ENCODE measurements around the gene CTSW.
A peak's percentile ranks its signal among the peaks of the same experiment; 100 is the strongest.

Gene CTSW

GRCh38 chr11:65903715-65904114, 24.1 kb downstream of the CTSW start:
- peak overlapping the region; percentile 67 to 74 for H3K18ac ChIP-seq (ENCODE audit: low read depth in 1 of 2, low read length in 2 of 2)
- peak overlapping the region; percentile 78 for H3K9ac ChIP-seq (ENCODE audit: low read length)
- peak overlapping the region; percentile 53 to 72 for H3K4ac ChIP-seq (ENCODE audit: low read depth in 1 of 2, low read length in 2 of 2)
- no peak overlapping the region for H3K23ac ChIP-seq (ENCODE audit: low read length in 2 of 2)
- peak overlapping the region; percentile 91 for H4K91ac ChIP-seq (ENCODE audit: low read length)
- whole genome bisulfite sequencing, result 74% methylated on average over 8 of the region's 8 CpGs
- no peak overlapping the region for H2AFZ ChIP-seq (ENCODE audit: low read depth, low read length)
- peak overlapping the region; percentile 88 for H3K27ac ChIP-seq (ENCODE audit: low read length, poor library complexity, severe bottlenecking)
- no peak overlapping the region for H3K14ac ChIP-seq (ENCODE audit: low read length in 2 of 2)
- H3K9me3 ChIP-seq (ENCODE audit: control insufficient read depth, low read length), result no peaks in the 10 kb centered on the region
- no peak overlapping the region for H2BK120ac ChIP-seq (ENCODE audit: low read depth, low read length)
- H2AK5ac ChIP-seq (ENCODE audit: low read length, severe bottlenecking), result peak overlapping the region; percentile 15
- peak overlapping the region; percentile 51 for H4K8ac ChIP-seq (ENCODE audit: low read length)
- no peak overlapping the region for H2BK15ac ChIP-seq (ENCODE audit: low read depth, poor library complexity, severe bottlenecking)
- H2BK12ac ChIP-seq (ENCODE audit: low read length in 2 of 2), result peak overlapping the region; percentile 37 to 93
- H3K4me2 ChIP-seq (ENCODE audit: low read length, poor library complexity, severe bottlenecking), result no peak overlapping the region
- no peak for DNase-seq
- H3K79me1 ChIP-seq (replicated peaks; ENCODE audit: low read length, poor library complexity, severe bottlenecking), result peaks cover 2% of the 10 kb centered on the region
- H3K27me3 ChIP-seq (ENCODE audit: control insufficient read depth in 1 of 2, insufficient read depth in 1 of 2, low read length in 2 of 2), result no peaks in the 10 kb centered on the region
- no peaks in the 10 kb centered on the region for H3K36me3 ChIP-seq (ENCODE audit: control insufficient read depth in 1 of 2, insufficient read depth in 2 of 2, low read depth in 1 of 2, low read length in 2 of 2)
- H2BK5ac ChIP-seq (ENCODE audit: low read depth, low read length, poor library complexity, severe bottlenecking), result peak overlapping the region; percentile 21
- peak overlapping the region in 1 of 2 experiments; percentile 69 for H3K4me3 ChIP-seq (ENCODE audit: insufficient read depth in 1 of 2, low read depth in 1 of 2, low read length in 2 of 2)
- peaks cover 24% of the 10 kb centered on the region for H3K4me1 ChIP-seq (ENCODE audit: control insufficient read depth, insufficient read depth, low read depth, low read length)

GRCh38 chr11:65906602-65907001, 27.0 kb downstream of the CTSW start:
- Histone ChIP-seq H3K4ac (ENCODE audit: low read depth in 1 of 2, low read length in 2 of 2) (peak overlapping the region in 1 of 2 experiments; percentile 15), H3K27me3 (ENCODE audit: control insufficient read depth in 1 of 2, insufficient read depth in 1 of 2, low read length in 2 of 2) (no peaks in the 10 kb centered on the region), H3K79me1 (replicated peaks; ENCODE audit: low read length, poor library complexity, severe bottlenecking) (peaks cover 2% of the 10 kb centered on the region), H3K4me3 (ENCODE audit: insufficient read depth in 1 of 2, low read depth in 1 of 2, low read length in 2 of 2) (no peak overlapping the region), H3K4me1 (ENCODE audit: control insufficient read depth, insufficient read depth, low read depth, low read length) (peaks cover 28% of the 10 kb centered on the region), H2AFZ (ENCODE audit: low read depth, low read length) (no peak overlapping the region), H3K27ac (ENCODE audit: low read length, poor library complexity, severe bottlenecking) (no peak overlapping the region), H3K18ac (ENCODE audit: low read depth in 1 of 2, low read length in 2 of 2) (no peak overlapping the region), H2BK120ac (ENCODE audit: low read depth, low read length) (no peak overlapping the region), H2BK12ac (ENCODE audit: low read length in 2 of 2) (no peak overlapping the region), H3K14ac (ENCODE audit: low read length in 2 of 2) (no peak overlapping the region), H4K91ac (ENCODE audit: low read length) (no peak overlapping the region), H3K9ac (ENCODE audit: low read length) (no peak overlapping the region), H3K4me2 (ENCODE audit: low read length, poor library complexity, severe bottlenecking) (no peak overlapping the region), H2AK5ac (ENCODE audit: low read length, severe bottlenecking) (no peak overlapping the region), H3K36me3 (ENCODE audit: control insufficient read depth in 1 of 2, insufficient read depth in 2 of 2, low read depth in 1 of 2, low read length in 2 of 2) (no peaks in the 10 kb centered on the region), H3K9me3 (ENCODE audit: control insufficient read depth, low read length) (no peaks in the 10 kb centered on the region), H2BK15ac (ENCODE audit: low read depth, poor library complexity, severe bottlenecking) (no peak overlapping the region), H4K8ac (ENCODE audit: low read length) (no peak overlapping the region), H2BK5ac (ENCODE audit: low read depth, low read length, poor library complexity, severe bottlenecking) (no peak overlapping the region), H3K23ac (ENCODE audit: low read length in 2 of 2) (no peak overlapping the region)
- no peak for DNase-seq
- 55% methylated on average over 5 of the region's 5 CpGs for WGBS

- Histone ChIP-seq H3K4me1 (ENCODE audit: control insufficient read depth, insufficient read depth, low read depth, low read length) (peaks cover 28% of the 10 kb centered on the region), H3K4ac (ENCODE audit: low read depth in 1 of 2, low read length in 2 of 2) (no peak overlapping the region), H2BK12ac (ENCODE audit: low read length in 2 of 2) (no peak overlapping the region), H3K27ac (ENCODE audit: low read length, poor library complexity, severe bottlenecking) (no peak overlapping the region), H3K27me3 (ENCODE audit: control insufficient read depth in 1 of 2, insufficient read depth in 1 of 2, low read length in 2 of 2) (no peaks in the 10 kb centered on the region), H4K8ac (ENCODE audit: low read length) (no peak overlapping the region), H3K14ac (ENCODE audit: low read length in 2 of 2) (no peak overlapping the region), H3K4me2 (ENCODE audit: low read length, poor library complexity, severe bottlenecking) (no peak overlapping the region), H3K9ac (ENCODE audit: low read length) (no peak overlapping the region), H2AK5ac (ENCODE audit: low read length, severe bottlenecking) (no peak overlapping the region), H3K36me3 (ENCODE audit: control insufficient read depth in 1 of 2, insufficient read depth in 2 of 2, low read depth in 1 of 2, low read length in 2 of 2) (no peaks in the 10 kb centered on the region), H3K23ac (ENCODE audit: low read length in 2 of 2) (no peak overlapping the region), H4K91ac (ENCODE audit: low read length) (no peak overlapping the region), H3K4me3 (ENCODE audit: insufficient read depth in 1 of 2, low read depth in 1 of 2, low read length in 2 of 2) (no peak overlapping the region), H2BK5ac (ENCODE audit: low read depth, low read length, poor library complexity, severe bottlenecking) (no peak overlapping the region), H2BK15ac (ENCODE audit: low read depth, poor library complexity, severe bottlenecking) (peak overlapping the region; percentile 36), H3K18ac (ENCODE audit: low read depth in 1 of 2, low read length in 2 of 2) (no peak overlapping the region), H3K9me3 (ENCODE audit: control insufficient read depth, low read length) (no peaks in the 10 kb centered on the region), H2BK120ac (ENCODE audit: low read depth, low read length) (no peak overlapping the region), H3K79me1 (replicated peaks; ENCODE audit: low read length, poor library complexity, severe bottlenecking) (peaks cover 6% of the 10 kb centered on the region), H2AFZ (ENCODE audit: low read depth, low read length) (no peak overlapping the region)
- 97% methylated on average over 6 of the region's 6 CpGs for WGBS
- DNase-seq, result no peak
Measured at GRCh38 chr11:65907878-65908277, 28.2 kb downstream of the CTSW start.

GRCh38 chr11:65911682-65912568, 32.3 kb downstream of the CTSW start:
- DNase-seq, result peak; percentile 81
- H3K9ac ChIP-seq (ENCODE audit: low read length), result peak overlapping the region; percentile 89
- no peak overlapping the region for H3K14ac ChIP-seq (ENCODE audit: low read length in 2 of 2)
- H3K4me2 ChIP-seq (ENCODE audit: low read length, poor library complexity, severe bottlenecking), result no peak overlapping the region
- H2BK12ac ChIP-seq (ENCODE audit: low read length in 2 of 2), result peak overlapping the region; percentile 80 to 82
- peak overlapping the region; percentile 98 for H4K91ac ChIP-seq (ENCODE audit: low read length)
- no peaks in the 10 kb centered on the region for H3K27me3 ChIP-seq (ENCODE audit: control insufficient read depth in 1 of 2, insufficient read depth in 1 of 2, low read length in 2 of 2)
- peaks cover 0 to 3% of the 10 kb centered on the region in 2 experiments for H3K36me3 ChIP-seq (ENCODE audit: control insufficient read depth in 1 of 2, insufficient read depth in 2 of 2, low read depth in 1 of 2, low read length in 2 of 2)
- peak overlapping the region; percentile 3 for H2BK5ac ChIP-seq (ENCODE audit: low read depth, low read length, poor library complexity, severe bottlenecking)
- peak overlapping the region; percentile 82 to 89 for H3K4ac ChIP-seq (ENCODE audit: low read depth in 1 of 2, low read length in 2 of 2)
- peaks cover 14% of the 10 kb centered on the region for H3K79me1 ChIP-seq (replicated peaks; ENCODE audit: low read length, poor library complexity, severe bottlenecking)
- peak overlapping the region; percentile 86 for H4K8ac ChIP-seq (ENCODE audit: low read length)
- no peaks in the 10 kb centered on the region for H3K9me3 ChIP-seq (ENCODE audit: control insufficient read depth, low read length)
- 26% methylated on average over 14 of the region's 14 CpGs for WGBS
- peak overlapping the region; percentile 94 for H2BK15ac ChIP-seq (ENCODE audit: low read depth, poor library complexity, severe bottlenecking)
- H2BK120ac ChIP-seq (ENCODE audit: low read depth, low read length), result peak overlapping the region; percentile 88
- peak overlapping the region in 1 of 2 experiments; percentile 19 for H3K23ac ChIP-seq (ENCODE audit: low read length in 2 of 2)
- peaks cover 48% of the 10 kb centered on the region for H3K4me1 ChIP-seq (ENCODE audit: control insufficient read depth, insufficient read depth, low read depth, low read length)
- no peak overlapping the region for H3K27ac ChIP-seq (ENCODE audit: low read length, poor library complexity, severe bottlenecking)
- H3K4me3 ChIP-seq (ENCODE audit: insufficient read depth in 1 of 2, low read depth in 1 of 2, low read length in 2 of 2), result peak overlapping the region in 1 of 2 experiments; percentile 59
- no peak overlapping the region for H2AFZ ChIP-seq (ENCODE audit: low read depth, low read length)
- H3K18ac ChIP-seq (ENCODE audit: low read depth in 1 of 2, low read length in 2 of 2), result peak overlapping the region; percentile 89 to 96
- peak overlapping the region; percentile 92 for H2AK5ac ChIP-seq (ENCODE audit: low read length, severe bottlenecking)
